ENCODE results near the gene TRHDE.

- TF ChIP-seq CTCF (optimal IDR thresholded peaks at IDR 0.05 in 1 of 3, IDR thresholded peaks at IDR 0.05 in 1 of 3, conservative IDR thresholded peaks at IDR 0.05 in 1 of 3; ENCODE audit: extremely low read depth in 1 of 3, insufficient read depth in 2 of 3, low read length in 3 of 3): no peak
- TF ChIP-seq EZH2 (IDR thresholded peaks at IDR 0.05; ENCODE audit: low read length): no peak
Measured at GRCh38 chr12:72256725-72257124, 15.4 kb upstream of the TRHDE start.
